Measurements from ENCODE around the gene HMGN5.

GRCh38 chrX:81229901-81230300, 28.2 kb upstream of the HMGN5 start:
- TF ChIP-seq EZH2 (IDR thresholded peaks at IDR 0.05) (no peak), POLR2AphosphoS5 (IDR thresholded peaks at IDR 0.05; ENCODE audit: borderline replicate concordance, low read depth, low read length) (no peak)

Measured in SK-N-MC (cell line).